KMS-11 (cell line): ENCODE data around the gene SUGCT.

Experiments
- H2AFZ ChIP-seq: fragments of 200-600 bp; sonication (generic); 2 replicates; pipeline ENCODE4 v1.6.1; 2016; ENCODE audit warnings: antibody characterized with exemption, mixed run types, low read depth
- H3K27ac ChIP-seq: fragments of 200-600 bp; sonication (generic); 2 replicates; pipeline ENCODE4 v1.6.1; 2016; ENCODE audit warnings: mild to moderate bottlenecking, mixed run types
- H3K27me3 ChIP-seq: fragments of 200-600 bp; sonication (generic); 2 replicates; pipeline ENCODE4 v1.6.1; 2017; ENCODE audit warnings: mild to moderate bottlenecking, low read depth, mixed run types, moderate library complexity; ENCODE audit not compliant: insufficient read depth
- H3K36me3 ChIP-seq: fragments of 200-600 bp; sonication (generic); 2 replicates; pipeline ENCODE4 v1.6.1; 2017; ENCODE audit warnings: mild to moderate bottlenecking, mixed run types; ENCODE audit not compliant: insufficient read depth
- H3K4me1 ChIP-seq: fragments of 200-600 bp; sonication (generic); 2 replicates; pipeline ENCODE4 v1.6.1; 2016; ENCODE audit warnings: mild to moderate bottlenecking, low read depth, mixed run types; ENCODE audit not compliant: poor library complexity, severe bottlenecking
- H3K4me2 ChIP-seq: fragments of 200-600 bp; sonication (generic); 2 replicates; pipeline ENCODE4 v1.7.0; 2016; ENCODE audit warnings: mild to moderate bottlenecking, mixed run types
- H3K4me3 ChIP-seq: fragments of 200-600 bp; sonication (generic); IDR thresholded peaks from 2 replicates; pipeline ENCODE4 v1.6.1; 2017; ENCODE audit warnings: low read depth, low read length, mixed read lengths; ENCODE audit not compliant: insufficient read depth
- H3K79me2 ChIP-seq: fragments of 200-600 bp; sonication (generic); 2 replicates; pipeline ENCODE4 v1.6.1; 2016; ENCODE audit warnings: low read depth, mixed run types; ENCODE audit not compliant: insufficient read depth
- H3K9ac ChIP-seq: fragments of 200-600 bp; sonication (generic); 2 replicates; pipeline ENCODE4 v1.6.1; 2016; ENCODE audit warnings: mild to moderate bottlenecking, mixed run types
- H4K20me1 ChIP-seq: fragments of 200-600 bp; sonication (generic); 2 replicates; pipeline ENCODE4 v1.6.1; 2016; ENCODE audit warnings: mild to moderate bottlenecking, mixed run types; ENCODE audit not compliant: insufficient read depth
- TF ChIP-seq, protein P1 (sequence below): fragments of 200-600 bp; sonication (generic); conservative IDR thresholded peaks from 2 replicates; pipeline ENCODE4 v1.6.1; 2017; ENCODE audit warnings: low read depth, mild to moderate bottlenecking, antibody characterized with exemption, low read length, moderate library complexity, mixed read lengths

The SUGCT gene

DNA sequence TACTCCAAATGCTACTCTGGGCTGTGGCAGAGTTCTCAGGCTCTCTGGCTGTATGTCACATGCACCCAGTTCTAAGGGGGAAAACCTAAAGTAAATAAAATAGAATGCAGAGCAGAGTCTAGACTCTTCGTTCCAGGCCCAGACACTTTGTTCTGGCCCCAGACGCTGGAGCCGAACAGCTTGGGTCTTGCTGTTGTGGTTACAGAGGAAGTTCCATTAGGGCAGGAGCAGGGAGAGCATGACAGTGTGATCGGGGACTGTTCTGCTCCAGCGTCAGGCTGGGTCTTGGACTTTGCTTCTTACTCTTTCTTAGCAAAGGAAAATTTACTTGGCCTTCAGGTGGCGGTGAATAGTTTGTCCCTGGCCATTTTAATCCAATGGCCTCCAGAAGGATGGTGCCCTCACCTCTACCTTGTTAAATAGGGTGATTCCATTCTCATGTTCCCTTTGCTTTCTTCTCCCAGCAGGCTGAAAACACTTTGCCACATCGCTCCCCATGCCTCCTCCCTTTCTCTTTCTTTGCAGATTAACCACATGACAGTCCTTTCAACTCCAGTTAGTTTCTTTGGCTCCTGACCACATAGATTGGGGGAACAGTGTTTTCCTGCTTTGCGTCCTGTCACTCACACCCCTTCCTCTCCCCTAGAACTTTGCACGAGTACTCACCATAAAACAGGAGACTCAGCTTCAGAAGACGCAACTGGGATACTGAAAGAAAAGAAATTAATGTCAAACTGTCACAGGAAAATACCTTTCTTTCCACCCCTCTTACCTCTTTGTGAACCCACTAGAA, 730.8 kb downstream of the SUGCT start:
- H4K20me1 ChIP-seq = no peaks in the 10 kb centered on the region
- no peak overlapping the region for H3K4me3 ChIP-seq
- no peak overlapping the region for H2AFZ ChIP-seq
- H3K4me1 ChIP-seq = no peaks in the 10 kb centered on the region
- no peak overlapping the region for H3K4me2 ChIP-seq
- TF ChIP-seq, protein P1, sequence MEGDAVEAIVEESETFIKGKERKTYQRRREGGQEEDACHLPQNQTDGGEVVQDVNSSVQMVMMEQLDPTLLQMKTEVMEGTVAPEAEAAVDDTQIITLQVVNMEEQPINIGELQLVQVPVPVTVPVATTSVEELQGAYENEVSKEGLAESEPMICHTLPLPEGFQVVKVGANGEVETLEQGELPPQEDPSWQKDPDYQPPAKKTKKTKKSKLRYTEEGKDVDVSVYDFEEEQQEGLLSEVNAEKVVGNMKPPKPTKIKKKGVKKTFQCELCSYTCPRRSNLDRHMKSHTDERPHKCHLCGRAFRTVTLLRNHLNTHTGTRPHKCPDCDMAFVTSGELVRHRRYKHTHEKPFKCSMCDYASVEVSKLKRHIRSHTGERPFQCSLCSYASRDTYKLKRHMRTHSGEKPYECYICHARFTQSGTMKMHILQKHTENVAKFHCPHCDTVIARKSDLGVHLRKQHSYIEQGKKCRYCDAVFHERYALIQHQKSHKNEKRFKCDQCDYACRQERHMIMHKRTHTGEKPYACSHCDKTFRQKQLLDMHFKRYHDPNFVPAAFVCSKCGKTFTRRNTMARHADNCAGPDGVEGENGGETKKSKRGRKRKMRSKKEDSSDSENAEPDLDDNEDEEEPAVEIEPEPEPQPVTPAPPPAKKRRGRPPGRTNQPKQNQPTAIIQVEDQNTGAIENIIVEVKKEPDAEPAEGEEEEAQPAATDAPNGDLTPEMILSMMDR = no peak
- H3K27me3 ChIP-seq = no peaks in the 10 kb centered on the region
- no peak overlapping the region for H3K27ac ChIP-seq
- no peaks in the 10 kb centered on the region for H3K36me3 ChIP-seq
- H3K79me2 ChIP-seq = no peaks in the 10 kb centered on the region
- H3K9ac ChIP-seq = no peak overlapping the region

- H3K36me3 ChIP-seq = no peaks in the 10 kb centered on the region
- no peak overlapping the region for H3K4me2 ChIP-seq
- no peak overlapping the region for H3K27ac ChIP-seq
- no peak overlapping the region for H3K4me3 ChIP-seq
- TF ChIP-seq, protein P1 = no peak
- H2AFZ ChIP-seq = no peak overlapping the region
- no peaks in the 10 kb centered on the region for H3K79me2 ChIP-seq
- no peaks in the 10 kb centered on the region for H3K4me1 ChIP-seq
- no peaks in the 10 kb centered on the region for H4K20me1 ChIP-seq
- no peaks in the 10 kb centered on the region for H3K27me3 ChIP-seq
- H3K9ac ChIP-seq = no peak overlapping the region
These were observed 731.8 kb downstream of the SUGCT start for GRCh38 chr7:40866601-40867000.

DNA sequence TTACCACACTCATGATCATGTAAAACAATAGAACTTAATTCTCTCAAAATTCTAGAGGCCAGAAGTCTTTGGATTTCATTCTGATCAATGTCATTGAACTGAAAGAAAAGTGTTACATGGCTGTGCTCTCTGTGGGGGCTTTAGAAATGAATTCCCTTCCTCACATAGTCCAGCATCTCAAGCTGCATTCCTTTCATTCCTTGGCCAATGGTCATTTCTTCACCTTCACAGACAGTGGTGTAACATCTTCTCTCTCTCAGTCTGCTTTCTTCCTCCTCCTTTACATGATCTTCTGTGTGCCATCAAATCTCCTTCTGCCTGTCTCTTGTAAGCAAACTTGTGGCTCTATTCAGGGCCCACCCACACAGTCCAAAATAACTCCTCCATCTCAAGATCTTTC, 735.3 kb downstream of the SUGCT start:
- Histone ChIP-seq H4K20me1 (no peaks in the 10 kb centered on the region), H3K4me3 (no peak overlapping the region), H3K4me2 (no peak overlapping the region), H2AFZ (no peak overlapping the region), H3K36me3 (no peaks in the 10 kb centered on the region), H3K27me3 (no peaks in the 10 kb centered on the region), H3K4me1 (no peaks in the 10 kb centered on the region), H3K79me2 (no peaks in the 10 kb centered on the region), H3K27ac (no peak overlapping the region), H3K9ac (no peak overlapping the region)
- TF ChIP-seq, protein P1 = no peak

DNA sequence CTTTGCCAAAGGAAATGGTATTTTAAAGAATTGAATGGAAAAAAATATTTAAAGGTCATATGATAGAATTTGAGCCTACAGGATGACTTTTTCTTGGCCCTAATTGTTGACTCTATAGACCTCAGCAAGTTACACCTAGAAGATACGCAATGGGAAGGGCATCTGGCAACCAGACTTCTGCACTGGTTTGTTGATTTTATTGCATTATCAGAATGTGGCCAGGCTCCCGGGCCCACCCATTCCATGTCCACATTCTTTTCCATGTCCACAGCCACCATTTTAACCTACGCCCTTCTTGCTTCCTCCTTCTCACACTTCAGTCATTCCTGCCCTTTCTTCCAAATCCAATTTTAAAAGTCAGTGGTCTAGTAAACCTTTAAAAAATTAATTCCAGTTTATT, 738.4 kb downstream of the SUGCT start:
- H3K4me1 ChIP-seq = no peaks in the 10 kb centered on the region
- no peak overlapping the region for H3K27ac ChIP-seq
- H4K20me1 ChIP-seq = no peaks in the 10 kb centered on the region
- no peak overlapping the region for H2AFZ ChIP-seq
- no peaks in the 10 kb centered on the region for H3K79me2 ChIP-seq
- TF ChIP-seq, protein P1 = no peak
- H3K4me3 ChIP-seq = no peak overlapping the region
- H3K4me2 ChIP-seq = no peak overlapping the region
- H3K27me3 ChIP-seq = no peaks in the 10 kb centered on the region
- H3K9ac ChIP-seq = no peak overlapping the region
- H3K36me3 ChIP-seq = no peaks in the 10 kb centered on the region
